Cardiac fibroblast (primary cell): ENCODE results near the gene C1orf146.
A peak's percentile ranks its signal among the peaks of the same experiment; 100 is the strongest.

Experiments
- DNase-seq, 2 donors: peaks; one replicate each; pipeline versions ENCODE4 v3.0.0 to v3.0.0-alpha.2; 2010; ENCODE audit warnings: low read depth in 2 of 2
- H3K4me3 ChIP-seq, 2 donors: replicated peaks in 1 of 2; 1 replicate in 1 of 2; 2 replicates in 1 of 2; pipeline ENCODE4 v1.5.1; 2011; ENCODE audit warnings: low read depth in 2 of 2, low read length in 2 of 2, mild to moderate bottlenecking in 2 of 2, moderate library complexity in 1 of 2
- CTCF ChIP-seq: IDR thresholded peaks from one replicate; pipeline ENCODE4 v1.5.1; 2011; ENCODE audit warnings: low read depth, mild to moderate bottlenecking, low read length, inconsistent platforms

The C1orf146 gene

GRCh38 chr1:92191726-92192125 lies 26.0 kb upstream of the C1orf146 start:
- DNase-seq, result no peak
- H3K4me3 ChIP-seq, result no peak overlapping the region
- no peak for TF ChIP-seq CTCF

- no peak for TF ChIP-seq CTCF
- no peak overlapping the region for H3K4me3 ChIP-seq
- DNase-seq, result no peak
Measured at GRCh38 chr1:92192246-92192645, 25.5 kb upstream of the C1orf146 start.

GRCh38 chr1:92194511-92194910 lies 23.2 kb upstream of the C1orf146 start:
- no peak for TF ChIP-seq CTCF
- DNase-seq, result no peak

GRCh38 chr1:92201973-92202372 lies 15.7 kb upstream of the C1orf146 start:
- TF ChIP-seq CTCF, result no peak
- no peak overlapping the region for H3K4me3 ChIP-seq
- peak in 1 of 2 donors; percentile 11 for DNase-seq

More at GRCh38 chr1:92194511-92194910, 23.2 kb upstream of the C1orf146 start:
- H3K4me3 ChIP-seq, result no peak overlapping the region

GRCh38 chr1:92203105-92203504 lies 14.6 kb upstream of the C1orf146 start:
- TF ChIP-seq CTCF, result no peak
- no peak for DNase-seq

GRCh38 chr1:92210701-92211100 lies 7.0 kb upstream of the C1orf146 start:
- no peak for TF ChIP-seq CTCF
- H3K4me3 ChIP-seq, result peak overlapping the region in 1 of 2 donors; percentile 19
- peak; percentile 4 to 65 for DNase-seq

More at GRCh38 chr1:92203105-92203504, 14.6 kb upstream of the C1orf146 start:
- H3K4me3 ChIP-seq, result no peak overlapping the region

GRCh38 chr1:92211166-92211565 lies 6.5 kb upstream of the C1orf146 start:
- DNase-seq, result peak; percentile 62 to 90
- no peak overlapping the region for H3K4me3 ChIP-seq
- TF ChIP-seq CTCF, result no peak
